Right lobe of liver (tissue), 4 donors: ENCODE data around the gene OLIG1.

Experiments used
- CTCF ChIP-seq, 4 donors: fragments of 200-600 bp in 3 of 4; fragments of 450-650 bp in 1 of 4; IDR thresholded peaks; one replicate each; pipeline versions ENCODE4 v1.5.1 to v1.8.0; 2016 to 2022; ENCODE audit warnings: antibody characterized with exemption in 4 of 4, mild to moderate bottlenecking in 2 of 4
- POLR2A ChIP-seq: fragments of 450-650 bp; IDR thresholded peaks from one replicate; pipeline ENCODE4 v1.6.1; 2017; ENCODE audit warnings: antibody characterized with exemption, mild to moderate bottlenecking
- donor health status: DM: no; HTN: no; CAD: no.
- donor health status: DM: no; HTN: no; CAD: no.
- donor health status: DM: no; HTN: yes; CAD: no.

GRCh38 chr21:33111577-33111976 is 41.6 kb downstream of the OLIG1 start:
- TF ChIP-seq POLR2A (no peak), CTCF (IDR thresholded peaks at IDR 0.05) (no peak)
